22Rv1 (cell line): Measurements from ENCODE around the gene TXLNA.

Source experiments
- CTCF ChIP-seq: fragments of 450-650 bp; IDR thresholded peaks from 2 replicates; pipeline ENCODE4 v1.5.1; 2017; ENCODE audit warnings: mild to moderate bottlenecking
- ZFX ChIP-seq: fragments of 450-650 bp; IDR thresholded peaks from 2 replicates; pipeline ENCODE4 v1.6.1; 2017; ENCODE audit warnings: antibody characterized with exemption, borderline replicate concordance

GRCh38 chr1:32163405-32163804 lies 16.1 kb upstream of the TXLNA start:
- TF ChIP-seq CTCF (no peak), ZFX (no peak)
